Mammary epithelial cell (primary cell): ENCODE results near the gene SPTBN2.

Source experiments
- EZH2 ChIP-seq: IDR thresholded peaks from 2 replicates; pipeline ENCODE4 v1.6.1; 2012; ENCODE audit warnings: low read length, inconsistent platforms, borderline replicate concordance
- TF ChIP-seq, protein P1 (sequence below), 2 donors: IDR thresholded peaks in 1 of 2; conservative IDR thresholded peaks in 1 of 2; 2 replicates each; pipeline ENCODE4 v1.5.1; 2011 to 2012; ENCODE audit warnings: inconsistent platforms in 2 of 2, low read length in 2 of 2, mild to moderate bottlenecking in 2 of 2, control low read depth in 1 of 2, low read depth in 1 of 2; ENCODE audit not compliant: insufficient read depth in 1 of 2; ENCODE audit errors: extremely low read depth in 1 of 2

DNA sequence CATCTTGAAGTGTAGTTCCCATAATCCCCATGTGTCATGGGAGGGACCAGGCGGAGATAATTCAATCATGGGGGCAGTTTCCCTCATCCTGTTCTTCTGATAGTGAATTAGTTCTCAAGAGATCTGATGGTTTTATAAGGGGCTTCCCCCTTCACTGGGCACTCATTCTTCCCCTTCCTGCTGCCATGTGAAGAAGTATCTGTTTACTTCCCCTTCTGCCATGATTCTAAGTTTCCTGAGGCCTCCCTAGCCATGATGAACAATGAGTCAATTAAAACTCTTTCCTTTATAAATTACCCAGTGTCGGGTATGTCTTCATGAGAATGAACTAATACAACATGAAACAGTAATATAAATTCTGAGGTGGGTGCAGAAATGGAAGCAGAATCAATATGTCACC lies 12.1 kb upstream of the SPTBN2 start:
- TF ChIP-seq, protein P1, sequence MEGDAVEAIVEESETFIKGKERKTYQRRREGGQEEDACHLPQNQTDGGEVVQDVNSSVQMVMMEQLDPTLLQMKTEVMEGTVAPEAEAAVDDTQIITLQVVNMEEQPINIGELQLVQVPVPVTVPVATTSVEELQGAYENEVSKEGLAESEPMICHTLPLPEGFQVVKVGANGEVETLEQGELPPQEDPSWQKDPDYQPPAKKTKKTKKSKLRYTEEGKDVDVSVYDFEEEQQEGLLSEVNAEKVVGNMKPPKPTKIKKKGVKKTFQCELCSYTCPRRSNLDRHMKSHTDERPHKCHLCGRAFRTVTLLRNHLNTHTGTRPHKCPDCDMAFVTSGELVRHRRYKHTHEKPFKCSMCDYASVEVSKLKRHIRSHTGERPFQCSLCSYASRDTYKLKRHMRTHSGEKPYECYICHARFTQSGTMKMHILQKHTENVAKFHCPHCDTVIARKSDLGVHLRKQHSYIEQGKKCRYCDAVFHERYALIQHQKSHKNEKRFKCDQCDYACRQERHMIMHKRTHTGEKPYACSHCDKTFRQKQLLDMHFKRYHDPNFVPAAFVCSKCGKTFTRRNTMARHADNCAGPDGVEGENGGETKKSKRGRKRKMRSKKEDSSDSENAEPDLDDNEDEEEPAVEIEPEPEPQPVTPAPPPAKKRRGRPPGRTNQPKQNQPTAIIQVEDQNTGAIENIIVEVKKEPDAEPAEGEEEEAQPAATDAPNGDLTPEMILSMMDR (conservative IDR thresholded peaks at IDR 0.05 in 1 of 2, IDR thresholded peaks at IDR 0.05 in 1 of 2; ENCODE audit: extremely low read depth in 1 of 2, insufficient read depth in 1 of 2, low read depth in 1 of 2, low read length in 2 of 2): no peak
- no peak for TF ChIP-seq EZH2
